LNCaP clone FGC (cell line): ENCODE measurements around the gene STX10.

Experiments
- DNase-seq: peaks from one replicate; pipeline ENCODE4 v3.0.0-alpha.2; 2011; ENCODE audit warnings: low read depth
- H3K4me3 ChIP-seq: 2 replicates; pipeline ENCODE4 v1.5.1; 2011; ENCODE audit warnings: mild to moderate bottlenecking, low read depth, low read length, control low read depth
- CTCF ChIP-seq: IDR thresholded peaks from 2 replicates; pipeline ENCODE4 v1.5.1; 2012; ENCODE audit warnings: mild to moderate bottlenecking; ENCODE audit not compliant: control insufficient read depth, insufficient read depth; ENCODE audit errors: extremely low read depth

The STX10 gene

DNA sequence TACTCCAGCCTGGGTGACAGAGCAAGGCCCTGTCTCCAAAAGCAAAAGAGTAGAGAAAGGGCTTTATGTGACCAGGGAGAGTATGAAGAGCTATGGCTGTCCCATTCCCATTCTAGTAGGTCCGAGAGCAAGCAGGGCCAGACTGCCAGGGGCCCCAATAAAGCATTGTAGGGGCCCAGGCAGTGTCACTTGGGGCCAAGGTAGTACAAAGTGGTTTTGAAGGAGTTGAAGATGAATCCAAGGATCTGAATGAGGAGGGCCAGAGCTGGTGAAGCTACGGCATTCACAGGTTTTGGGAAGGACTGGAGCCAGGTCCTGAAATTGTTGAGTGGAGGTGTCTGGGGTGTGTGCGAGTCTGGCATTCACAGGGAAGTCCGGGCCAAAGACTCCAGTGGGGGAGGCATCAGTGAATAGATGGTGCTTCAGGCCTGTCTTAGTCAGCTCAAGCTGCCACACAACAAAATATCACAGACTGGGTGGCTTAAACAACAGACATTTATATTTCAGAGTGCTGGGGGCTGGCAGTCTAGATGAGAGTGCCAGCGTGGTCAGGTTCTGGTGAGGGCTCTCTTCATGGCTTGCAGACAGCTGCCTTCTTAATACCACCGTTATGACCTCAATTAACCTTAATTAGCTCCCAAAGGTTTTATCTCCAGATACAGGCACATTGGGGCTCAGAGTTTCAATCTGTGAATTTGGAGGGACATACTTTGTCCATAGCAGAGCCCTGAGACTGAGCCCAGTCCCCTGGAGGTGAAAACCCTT, 22.2 kb downstream of the STX10 start:
- no peak for TF ChIP-seq CTCF
- H3K4me3 ChIP-seq: no peak overlapping the region
- DNase-seq: no peak

GRCh38 chr19:13127051-13127450, 23.1 kb downstream of the STX10 start:
- peak; percentile 47 for DNase-seq
- TF ChIP-seq CTCF: no peak
- H3K4me3 ChIP-seq: no peak overlapping the region

GRCh38 chr19:13122980-13123957, 26.9 kb downstream of the STX10 start:
- no peak for TF ChIP-seq CTCF
- H3K4me3 ChIP-seq: no peak overlapping the region
- no peak for DNase-seq

- no peak overlapping the region for H3K4me3 ChIP-seq
- no peak for DNase-seq
- no peak for TF ChIP-seq CTCF
Observed at GRCh38 chr19:13122275-13122878, 27.8 kb downstream of the STX10 start.

- DNase-seq: no peak
- no peak for TF ChIP-seq CTCF
Observed at GRCh38 chr19:13121551-13122274, 28.5 kb downstream of the STX10 start.

GRCh38 chr19:13120817-13121216, 29.4 kb downstream of the STX10 start:
- no peak for TF ChIP-seq CTCF
- DNase-seq: no peak
- H3K4me3 ChIP-seq: no peak overlapping the region

More at GRCh38 chr19:13121551-13122274, 28.5 kb downstream of the STX10 start:
- H3K4me3 ChIP-seq: no peak overlapping the region
